Right cardiac atrium (tissue), 5 donors: Measurements from ENCODE around the gene TMBIM4. TPM values are rescaled to one million over a fixed set of nuclear protein-coding genes. Genes with fewer than 3 reads are reported as not detected.

Source experiments
- ATAC-seq, 2 donors: fragments of 200-7000 bp; cut with Tn5 transposase; one replicate each; pipeline versions ENCODE4 v1.8.0 to v1.9.1; 2020; ENCODE audit warnings: moderate library complexity in 2 of 2, mild to moderate bottlenecking in 1 of 2
- DNase-seq, 3 donors: peaks; one replicate each; pipeline ENCODE4 v3.0.0-alpha.2; 2020
- H3K27ac ChIP-seq: one replicate; pipeline ENCODE4 v1.5.1; 2013; ENCODE audit warnings: mild to moderate bottlenecking, low read length, control low read depth, moderate library complexity
- H3K27me3 ChIP-seq: one replicate; pipeline ENCODE4 v1.6.1; 2013; ENCODE audit not compliant: control insufficient read depth, insufficient read depth
- H3K4me1 ChIP-seq: one replicate; pipeline ENCODE4 v1.6.1; 2013; ENCODE audit warnings: low read length; ENCODE audit not compliant: control insufficient read depth, insufficient read depth
- H3K4me3 ChIP-seq: one replicate; pipeline ENCODE4 v1.5.1; 2013; ENCODE audit warnings: low read length, control low read depth
- H3K9me3 ChIP-seq: one replicate; pipeline ENCODE4 v1.6.1; 2013; ENCODE audit warnings: low read length; ENCODE audit not compliant: control insufficient read depth
- WGBS: extraction: QIAGEN DNeasy Blood & Tissue Kit; methylation state at CpG from one replicate; pipeline ENCODE4 v1.1.7; 2013; 5-methylcytosine and 5-hydroxymethylcytosine counted together
- intact Hi-C, 4 donors: fragments of 100-400 bp; cut with DNase I; formaldehyde crosslinking; loops; one replicate each; pipeline versions ENCODE4 v1.11.0 to v1.14.0; 2022 to 2023
- polyA plus RNA-seq: library from polyadenylated mRNA; stranded (reverse); fragments of 200-250 nt; gene quantifications from one replicate; pipeline ENCODE4 v1.2.3, GENCODE V29; 2013
- total RNA-seq, 4 donors: library from RNA; stranded (reverse); fragmentation: NEBNext Ultra II Directional; extraction: Animal tissue kit (Norgen Biotek cat#: 25700); gene quantifications; one replicate each; pipeline ENCODE4 v1.2.1, GENCODE V29; 2021
- donor health status: healthy with polysubstance abuse.
- donor health status: DM: no; HTN: yes; CAD: no.
- donor health status: DM: no; HTN: no; CAD: no.
- donor health status: DM: no; HTN: yes; CAD: no; lungs with severe emphysema.
- donor health status: DM: yes; HTN: yes; CAD: no.

Gene TMBIM4
- total and polyA plus RNA-seq, 5 donors = 86.4 to 178 (median 91.3) TPM

GRCh38 chr12:66137937-66138336, 31.9 kb downstream of the TMBIM4 start:
- H3K4me3 ChIP-seq = no peak overlapping the region
- 93% methylated on average over 3 of the region's 3 CpGs for WGBS
- ATAC-seq (no peak), DNase-seq (no peak)
- intact Hi-C loops = no loop called here
- H3K27ac ChIP-seq = no peak overlapping the region
- peaks cover 3% of the 10 kb centered on the region for H3K4me1 ChIP-seq
- H3K27me3 ChIP-seq = no peaks in the 10 kb centered on the region
- H3K9me3 ChIP-seq = no peaks in the 10 kb centered on the region

DNA sequence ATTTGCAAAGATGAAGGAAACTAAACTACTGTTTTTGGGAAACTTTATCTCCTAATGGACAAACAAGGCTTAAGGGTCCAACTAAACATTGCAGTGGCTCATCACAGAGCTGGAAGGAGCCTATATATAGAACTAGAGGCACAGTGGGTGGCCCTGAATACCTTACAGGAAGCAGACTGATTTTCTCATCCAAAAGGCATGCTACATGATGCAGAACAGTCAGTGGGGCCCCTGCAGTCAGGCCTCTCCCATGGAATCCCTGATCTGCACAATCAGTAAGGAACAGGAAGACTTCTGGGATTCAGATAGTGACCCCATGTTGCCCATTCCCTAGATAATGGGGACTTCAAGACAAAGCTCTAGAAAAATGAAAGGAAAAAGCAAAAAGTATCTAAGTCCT, 37.4 kb downstream of the TMBIM4 start:
- H3K4me3 ChIP-seq = no peak overlapping the region
- no peaks in the 10 kb centered on the region for H3K9me3 ChIP-seq
- peaks cover 2% of the 10 kb centered on the region for H3K4me1 ChIP-seq
- no peak overlapping the region for H3K27ac ChIP-seq
- DNase-seq (no peak), ATAC-seq (no peak)
- intact Hi-C loops = no loop called here
- no peaks in the 10 kb centered on the region for H3K27me3 ChIP-seq

DNA sequence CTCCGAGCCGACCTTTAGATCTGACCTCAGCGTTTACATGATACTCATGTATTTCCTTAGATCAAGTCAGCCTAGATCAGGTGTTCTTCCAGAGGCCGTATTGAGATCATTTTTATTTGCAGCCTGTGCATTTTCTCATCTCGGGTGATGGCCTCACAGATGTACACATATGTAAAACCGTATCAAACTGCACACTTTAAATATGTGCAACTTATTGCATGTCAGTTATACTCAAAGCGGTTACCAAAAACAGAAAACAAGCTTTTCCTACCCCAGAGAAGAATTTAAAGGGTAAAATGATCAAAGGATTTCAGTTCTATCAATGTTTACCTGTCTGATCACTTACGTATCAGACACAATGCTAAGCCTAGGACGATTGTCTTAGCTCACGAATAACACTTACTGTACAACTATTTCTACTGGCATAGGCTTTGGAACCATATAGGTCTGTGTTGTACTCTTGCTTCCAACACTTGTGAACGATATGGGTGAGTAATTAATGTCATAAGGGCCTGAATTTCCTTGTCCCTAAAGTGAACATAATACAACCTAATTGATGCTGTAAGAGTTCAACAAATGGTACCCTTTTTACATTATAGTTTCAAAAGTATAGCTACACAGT, 38.6 kb downstream of the TMBIM4 start:
- peaks cover 2% of the 10 kb centered on the region for H3K4me1 ChIP-seq
- ATAC-seq = no peak
- WGBS = 10% methylated on average over 11 of the region's 11 CpGs
- H3K4me3 ChIP-seq = peak overlapping the region; percentile 83
- no peak for DNase-seq
- peak overlapping the region; percentile 75 for H3K27ac ChIP-seq
- intact Hi-C loops = no loop called here
- H3K27me3 ChIP-seq = no peaks in the 10 kb centered on the region
- H3K9me3 ChIP-seq = no peaks in the 10 kb centered on the region

- Histone ChIP-seq H3K4me3 (peak within 1 kb of the TSS; percentile 83), H3K9me3 (no peaks in the 10 kb centered on the region), H3K27me3 (no peaks in the 10 kb centered on the region), H3K27ac (peak within 1 kb of the TSS; percentile 75), H3K4me1 (peaks cover 2% of the 10 kb centered on the region)
- intact Hi-C loops = no loop called here
- under 1% methylated on average over 49 of the region's 49 CpGs for WGBS
- ATAC-seq = peak; percentile 98
- peak; percentile 91 to 96 (median 94) for DNase-seq
Measured at GRCh38 chr12:66130267-66131066, 39.3 kb downstream of the TMBIM4 start, which contains the start of gene LLPH. Gene LLPH, minus strand, starts transcription at chr12:66130750. Its CDS starts 1,644 bp downstream, at chr12:66129106.

DNA sequence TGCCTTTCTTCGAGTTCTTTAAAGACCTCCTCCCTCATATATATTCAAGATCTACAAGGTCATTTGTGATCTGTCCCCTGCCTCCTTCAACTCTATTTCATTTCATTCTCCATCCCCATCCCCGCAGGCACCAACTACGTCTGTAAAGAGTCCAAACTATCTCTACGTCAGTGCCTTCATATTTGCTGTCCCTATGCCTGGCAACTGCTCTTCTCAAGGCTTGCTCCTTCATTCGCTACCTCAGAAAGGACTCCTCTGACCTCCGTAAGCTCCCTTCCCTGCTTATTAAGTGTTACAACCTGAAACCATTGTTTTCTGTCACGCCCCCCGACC, 39.9 kb downstream of the TMBIM4 start:
- H3K27me3 ChIP-seq = no peaks in the 10 kb centered on the region
- peak; percentile 5 to 34 for ATAC-seq
- H3K4me3 ChIP-seq = peak overlapping the region; percentile 83
- H3K9me3 ChIP-seq = no peaks in the 10 kb centered on the region
- H3K4me1 ChIP-seq = peaks cover 2% of the 10 kb centered on the region
- no peak overlapping the region for H3K27ac ChIP-seq
- 3% methylated on average over 8 of the region's 8 CpGs for WGBS
- no peak for DNase-seq
- intact Hi-C loops = no loop called here

GRCh38 chr12:66127650-66128049, 42.1 kb downstream of the TMBIM4 start:
- no peak for DNase-seq
- peaks cover 2% of the 10 kb centered on the region for H3K4me1 ChIP-seq
- no peak overlapping the region for H3K27ac ChIP-seq
- H3K9me3 ChIP-seq = no peaks in the 10 kb centered on the region
- WGBS = 19% methylated on average over 1 of the region's 1 CpG
- no peak for ATAC-seq
- intact Hi-C loops = no loop called here
- H3K4me3 ChIP-seq = no peak overlapping the region
- H3K27me3 ChIP-seq = no peaks in the 10 kb centered on the region

- DNase-seq (no peak), ATAC-seq (no peak)
- 67% methylated on average over 1 of the region's 1 CpG for WGBS
- intact Hi-C loops = no loop called here
- no peak overlapping the region for H3K4me3 ChIP-seq
- no peaks in the 10 kb centered on the region for H3K9me3 ChIP-seq
- H3K27me3 ChIP-seq = no peaks in the 10 kb centered on the region
- H3K4me1 ChIP-seq = no peaks in the 10 kb centered on the region
- H3K27ac ChIP-seq = no peak overlapping the region
Measured at GRCh38 chr12:66120477-66120876, 49.3 kb downstream of the TMBIM4 start.

DNA sequence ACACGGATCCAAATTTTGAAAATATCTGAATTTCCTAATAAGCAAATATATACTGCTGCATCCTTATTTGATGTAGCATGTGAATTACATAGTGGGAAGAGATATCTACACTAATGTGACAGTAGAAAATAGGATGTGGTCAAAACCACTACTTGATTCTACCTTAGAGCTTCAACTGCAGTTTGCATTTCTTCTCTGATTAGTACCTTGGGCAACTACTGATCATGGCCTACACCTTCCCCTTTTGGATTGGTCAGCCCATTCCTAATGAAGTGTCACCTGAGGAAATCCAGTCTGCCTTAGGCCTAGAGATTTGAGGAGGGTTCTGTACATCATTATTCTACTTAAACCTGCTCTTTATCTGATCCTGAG, 49.9 kb downstream of the TMBIM4 start:
- Histone ChIP-seq H3K27ac (no peak overlapping the region), H3K9me3 (no peaks in the 10 kb centered on the region), H3K4me3 (no peak overlapping the region), H3K4me1 (no peaks in the 10 kb centered on the region), H3K27me3 (no peaks in the 10 kb centered on the region)
- ATAC-seq (no peak), DNase-seq (no peak)
- WGBS = 88% methylated on average over 1 of the region's 1 CpG
- intact Hi-C loops = no loop called here

- DNase-seq (no peak), ATAC-seq (no peak)
- intact Hi-C loops = no loop called here
- WGBS = 70% methylated on average over 2 of the region's 2 CpGs
- H3K4me3 ChIP-seq = no peak overlapping the region
- no peak overlapping the region for H3K27ac ChIP-seq
- H3K27me3 ChIP-seq = no peaks in the 10 kb centered on the region
- no peaks in the 10 kb centered on the region for H3K9me3 ChIP-seq
- no peaks in the 10 kb centered on the region for H3K4me1 ChIP-seq
Measured at GRCh38 chr12:66119229-66119869, 50.4 kb downstream of the TMBIM4 start.

- no peak overlapping the region for H3K4me3 ChIP-seq
- H3K9me3 ChIP-seq = no peaks in the 10 kb centered on the region
- 95% methylated on average over 9 of the region's 9 CpGs for WGBS
- no peaks in the 10 kb centered on the region for H3K27me3 ChIP-seq
- no peak overlapping the region for H3K27ac ChIP-seq
- no peaks in the 10 kb centered on the region for H3K4me1 ChIP-seq
- DNase-seq (no peak), ATAC-seq (no peak)
- intact Hi-C loops = no loop called here
Measured at GRCh38 chr12:66118240-66118891, 51.4 kb downstream of the TMBIM4 start.

GRCh38 chr12:66117242-66117641, 52.6 kb downstream of the TMBIM4 start:
- H3K4me3 ChIP-seq = no peak overlapping the region
- ATAC-seq = no peak
- H3K27ac ChIP-seq = no peak overlapping the region
- WGBS = 91% methylated on average over 2 of the region's 2 CpGs
- no peaks in the 10 kb centered on the region for H3K4me1 ChIP-seq
- intact Hi-C loops = no loop called here
- DNase-seq = no peak
- no peaks in the 10 kb centered on the region for H3K27me3 ChIP-seq
- no peaks in the 10 kb centered on the region for H3K9me3 ChIP-seq
